ENCODE data around the gene THSD4.

THSD4 gene

DNA sequence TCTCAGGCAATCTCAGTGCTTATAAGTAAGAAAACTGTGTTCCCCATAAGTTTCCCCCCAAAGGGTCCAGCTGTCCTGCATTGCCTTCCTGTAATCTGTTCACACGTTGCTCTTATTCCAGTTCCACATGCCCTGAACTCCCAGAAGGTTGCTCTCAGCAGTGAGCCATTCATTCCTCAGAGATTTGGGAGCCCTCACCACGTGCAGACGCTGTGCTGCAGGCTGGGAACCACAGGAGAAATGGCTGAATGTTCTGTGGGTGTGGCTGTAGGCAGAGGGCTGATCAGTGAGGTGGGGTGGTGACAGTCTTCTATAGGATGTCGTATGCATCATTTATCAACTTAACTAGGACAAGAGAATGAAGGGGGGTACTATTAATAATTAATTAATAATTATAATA lies 3.3 kb upstream of the THSD4 start:
- Histone ChIP-seq H3K4me1 (ENCODE audit: control insufficient read depth, insufficient read depth, low read length) (peaks cover 4% of the 10 kb centered on the region), H3K36me3 (ENCODE audit: control insufficient read depth in 2 of 2, insufficient read depth in 2 of 2, low read length in 2 of 2) (no peaks in the 10 kb centered on the region), H3K27me3 (ENCODE audit: control insufficient read depth in 1 of 2, insufficient read depth in 2 of 2, low read length in 2 of 2) (no peaks in the 10 kb centered on the region), H3K27ac (ENCODE audit: low read length) (no peak overlapping the region), H3K9me3 (ENCODE audit: control insufficient read depth in 2 of 2, low read length in 2 of 2) (no peaks in the 10 kb centered on the region), H3K4me3 (ENCODE audit: low read length in 2 of 2) (no peak overlapping the region), H3K9ac (ENCODE audit: low read length in 2 of 2) (no peak overlapping the region)

DNA sequence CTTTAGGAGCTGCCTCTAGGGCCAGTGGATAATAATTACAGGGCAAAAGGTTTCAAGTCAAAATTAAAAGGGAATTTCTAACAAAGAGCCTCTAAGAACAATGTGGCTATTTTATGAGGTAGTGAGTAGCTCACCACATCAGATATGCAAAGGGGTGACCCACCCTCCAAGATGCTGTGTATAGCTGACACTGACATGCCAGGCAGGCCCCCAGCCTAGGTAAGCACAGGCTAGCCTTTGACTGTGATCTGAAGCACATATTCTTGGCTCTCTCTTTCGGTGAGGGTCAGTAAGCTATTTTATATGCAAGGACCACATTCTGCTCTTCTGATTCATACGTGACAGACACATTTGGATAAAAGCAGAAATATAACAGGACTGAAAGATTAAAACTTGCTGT lies 2.8 kb upstream of the THSD4 start:
- Histone ChIP-seq H3K27ac (ENCODE audit: low read length) (no peak overlapping the region), H3K9me3 (ENCODE audit: control insufficient read depth in 2 of 2, low read length in 2 of 2) (no peaks in the 10 kb centered on the region), H3K4me3 (ENCODE audit: low read length in 2 of 2) (no peak overlapping the region), H3K36me3 (ENCODE audit: control insufficient read depth in 2 of 2, insufficient read depth in 2 of 2, low read length in 2 of 2) (no peaks in the 10 kb centered on the region), H3K27me3 (ENCODE audit: control insufficient read depth in 1 of 2, insufficient read depth in 2 of 2, low read length in 2 of 2) (no peaks in the 10 kb centered on the region), H3K9ac (ENCODE audit: low read length in 2 of 2) (no peak overlapping the region), H3K4me1 (ENCODE audit: control insufficient read depth, insufficient read depth, low read length) (peaks cover 4% of the 10 kb centered on the region)

DNA sequence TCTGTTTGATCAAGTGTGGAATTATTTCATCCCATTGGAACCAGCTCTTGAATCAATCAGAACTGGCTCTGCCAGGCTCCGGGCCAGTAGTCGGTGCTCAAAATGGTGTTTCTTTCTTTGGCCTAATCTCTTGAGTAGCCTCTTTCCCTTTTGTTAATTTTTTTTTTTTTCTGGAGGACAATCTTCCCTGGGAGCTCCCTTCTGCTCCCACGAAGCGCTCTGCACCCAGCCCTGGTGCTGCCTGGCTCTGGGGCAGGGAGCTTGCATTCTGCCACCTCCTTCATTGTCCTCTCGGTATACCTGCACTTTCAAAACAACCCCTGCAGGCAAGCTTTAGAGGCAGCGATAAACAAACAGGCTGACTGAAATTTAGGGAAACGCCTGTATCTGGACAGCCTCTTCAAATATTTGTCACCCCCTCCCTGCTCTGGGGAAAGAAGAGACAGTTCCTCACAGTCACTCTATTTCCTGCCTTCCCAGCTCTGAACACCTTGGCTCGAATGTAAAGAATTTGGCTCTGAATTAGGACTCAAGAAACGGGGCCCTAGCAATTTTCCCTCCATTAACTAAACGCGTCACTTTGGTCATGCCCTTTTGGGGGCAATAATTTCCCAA lies 1.1 kb upstream of the THSD4 start:
- Histone ChIP-seq H3K4me3 (ENCODE audit: low read length in 2 of 2) (no peak overlapping the region), H3K9ac (ENCODE audit: low read length in 2 of 2) (no peak overlapping the region), H3K27ac (ENCODE audit: low read length) (no peak overlapping the region), H3K27me3 (ENCODE audit: control insufficient read depth in 1 of 2, insufficient read depth in 2 of 2, low read length in 2 of 2) (no peaks in the 10 kb centered on the region), H3K36me3 (ENCODE audit: control insufficient read depth in 2 of 2, insufficient read depth in 2 of 2, low read length in 2 of 2) (no peaks in the 10 kb centered on the region), H3K4me1 (ENCODE audit: control insufficient read depth, insufficient read depth, low read length) (peaks cover 4% of the 10 kb centered on the region), H3K9me3 (ENCODE audit: control insufficient read depth in 2 of 2, low read length in 2 of 2) (no peaks in the 10 kb centered on the region)

DNA sequence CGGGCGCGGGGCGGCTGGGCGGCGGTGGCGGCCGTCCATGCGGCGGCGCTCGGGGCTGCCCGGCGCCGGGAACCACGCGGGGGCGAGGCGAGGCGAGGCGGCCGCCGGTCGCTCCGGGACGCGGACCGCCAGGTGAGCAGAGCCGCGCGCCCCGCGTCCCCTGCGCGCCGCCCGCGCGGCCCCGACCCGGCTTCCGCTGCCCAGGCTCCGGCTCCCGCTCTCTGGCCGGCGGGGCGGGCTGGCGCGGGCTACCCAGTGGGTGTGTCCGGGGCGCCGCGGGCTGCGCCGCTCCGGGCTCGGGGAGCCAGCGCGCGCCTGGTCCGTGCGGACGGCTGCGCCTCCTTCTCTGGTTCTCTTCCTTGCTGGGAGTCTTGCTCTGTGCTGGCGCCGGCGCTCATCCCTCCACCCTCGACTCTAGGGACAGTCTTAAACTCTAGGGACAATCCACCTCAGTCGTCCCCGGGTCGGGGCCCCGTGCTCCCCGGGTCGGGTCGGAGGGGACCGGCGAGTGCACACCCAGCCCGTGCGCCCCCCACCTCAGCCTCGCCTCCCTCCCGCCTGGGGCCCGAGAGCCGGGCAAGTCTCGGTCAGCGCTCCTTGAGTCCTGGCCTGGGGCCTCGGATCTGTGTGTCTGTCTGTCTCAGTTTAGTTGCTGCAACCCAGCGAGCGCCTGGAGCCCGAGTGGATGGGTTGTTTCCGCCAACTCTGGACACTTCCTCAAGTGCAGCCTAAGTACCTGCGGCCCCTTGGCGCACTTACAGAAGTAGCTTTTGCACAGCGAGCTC lies 488 bp downstream of the THSD4 start:
- no peaks in the 10 kb centered on the region for H3K36me3 ChIP-seq (ENCODE audit: control insufficient read depth in 2 of 2, insufficient read depth in 2 of 2, low read length in 2 of 2)
- H3K4me1 ChIP-seq (ENCODE audit: control insufficient read depth, insufficient read depth, low read length) = peaks cover 4% of the 10 kb centered on the region
- no peaks in the 10 kb centered on the region for H3K27me3 ChIP-seq (ENCODE audit: control insufficient read depth in 1 of 2, insufficient read depth in 2 of 2, low read length in 2 of 2)
- H3K9ac ChIP-seq (ENCODE audit: low read length in 2 of 2) = peak overlapping the region; percentile 43 to 47
- no peak overlapping the region for H3K27ac ChIP-seq (ENCODE audit: low read length)
- no peaks in the 10 kb centered on the region for H3K9me3 ChIP-seq (ENCODE audit: control insufficient read depth in 2 of 2, low read length in 2 of 2)
- peak overlapping the region; percentile 55 to 75 for H3K4me3 ChIP-seq (ENCODE audit: low read length in 2 of 2)

DNA sequence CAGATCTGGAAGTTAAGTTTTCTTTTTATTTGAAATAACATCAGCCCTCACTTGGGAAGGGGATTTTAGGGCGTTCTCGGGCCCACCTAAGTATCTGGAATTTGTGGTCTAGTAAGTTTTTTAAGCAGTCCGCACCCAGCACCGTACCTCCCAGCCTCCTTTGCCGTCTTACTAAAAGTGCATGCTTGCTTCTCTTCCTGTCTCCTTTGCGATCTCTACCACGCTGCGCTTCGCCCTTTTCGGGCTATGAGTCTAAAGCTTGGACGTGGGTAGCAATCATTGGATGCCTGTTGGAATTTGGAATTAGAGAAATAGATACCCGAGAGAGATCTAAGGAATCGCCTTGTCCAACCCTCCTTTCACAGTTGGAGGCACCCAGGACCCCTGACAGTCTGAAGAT lies 1.1 kb downstream of the THSD4 start:
- no peak overlapping the region for H3K27ac ChIP-seq (ENCODE audit: low read length)
- H3K4me1 ChIP-seq (ENCODE audit: control insufficient read depth, insufficient read depth, low read length) = peaks cover 4% of the 10 kb centered on the region
- H3K9ac ChIP-seq (ENCODE audit: low read length in 2 of 2) = no peak overlapping the region
- H3K27me3 ChIP-seq (ENCODE audit: control insufficient read depth in 1 of 2, insufficient read depth in 2 of 2, low read length in 2 of 2) = no peaks in the 10 kb centered on the region
- peak overlapping the region; percentile 55 to 75 for H3K4me3 ChIP-seq (ENCODE audit: low read length in 2 of 2)
- no peaks in the 10 kb centered on the region for H3K9me3 ChIP-seq (ENCODE audit: control insufficient read depth in 2 of 2, low read length in 2 of 2)
- no peaks in the 10 kb centered on the region for H3K36me3 ChIP-seq (ENCODE audit: control insufficient read depth in 2 of 2, insufficient read depth in 2 of 2, low read length in 2 of 2)

DNA sequence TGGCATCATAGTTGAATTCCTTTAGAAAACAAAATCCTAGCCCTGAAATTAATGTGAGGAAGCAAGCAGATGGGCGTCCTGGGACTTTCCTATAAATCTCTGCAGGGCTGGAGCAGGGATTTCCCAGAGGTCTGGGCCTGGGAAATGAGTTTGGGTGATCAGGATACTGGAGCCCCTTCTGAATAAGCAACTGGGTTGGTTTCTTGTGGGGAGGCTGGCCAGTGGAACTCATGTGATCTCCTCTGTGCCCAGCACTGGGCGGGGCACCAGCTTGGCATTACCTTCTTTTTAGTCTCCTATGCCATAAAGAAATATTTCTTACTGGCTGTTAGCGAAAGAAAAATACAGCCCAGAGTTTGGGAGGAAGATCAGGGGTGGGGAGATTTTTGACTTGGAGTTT lies 1.7 kb downstream of the THSD4 start:
- peaks cover 4% of the 10 kb centered on the region for H3K4me1 ChIP-seq (ENCODE audit: control insufficient read depth, insufficient read depth, low read length)
- H3K9ac ChIP-seq (ENCODE audit: low read length in 2 of 2) = no peak overlapping the region
- H3K36me3 ChIP-seq (ENCODE audit: control insufficient read depth in 2 of 2, insufficient read depth in 2 of 2, low read length in 2 of 2) = no peaks in the 10 kb centered on the region
- no peaks in the 10 kb centered on the region for H3K9me3 ChIP-seq (ENCODE audit: control insufficient read depth in 2 of 2, low read length in 2 of 2)
- no peak overlapping the region for H3K27ac ChIP-seq (ENCODE audit: low read length)
- H3K4me3 ChIP-seq (ENCODE audit: low read length in 2 of 2) = no peak overlapping the region
- H3K27me3 ChIP-seq (ENCODE audit: control insufficient read depth in 1 of 2, insufficient read depth in 2 of 2, low read length in 2 of 2) = no peaks in the 10 kb centered on the region

- H3K27ac ChIP-seq (ENCODE audit: low read length) = no peak overlapping the region
- no peak overlapping the region for H3K9ac ChIP-seq (ENCODE audit: low read length in 2 of 2)
- no peaks in the 10 kb centered on the region for H3K9me3 ChIP-seq (ENCODE audit: control insufficient read depth in 2 of 2, low read length in 2 of 2)
- no peaks in the 10 kb centered on the region for H3K27me3 ChIP-seq (ENCODE audit: control insufficient read depth in 1 of 2, insufficient read depth in 2 of 2, low read length in 2 of 2)
- no peaks in the 10 kb centered on the region for H3K36me3 ChIP-seq (ENCODE audit: control insufficient read depth in 2 of 2, insufficient read depth in 2 of 2, low read length in 2 of 2)
- H3K4me3 ChIP-seq (ENCODE audit: low read length in 2 of 2) = no peak overlapping the region
- peaks cover 4% of the 10 kb centered on the region for H3K4me1 ChIP-seq (ENCODE audit: control insufficient read depth, insufficient read depth, low read length)
Observed at GRCh38 chr15:71117714-71118305, 2.5 kb downstream of the THSD4 start.

DNA sequence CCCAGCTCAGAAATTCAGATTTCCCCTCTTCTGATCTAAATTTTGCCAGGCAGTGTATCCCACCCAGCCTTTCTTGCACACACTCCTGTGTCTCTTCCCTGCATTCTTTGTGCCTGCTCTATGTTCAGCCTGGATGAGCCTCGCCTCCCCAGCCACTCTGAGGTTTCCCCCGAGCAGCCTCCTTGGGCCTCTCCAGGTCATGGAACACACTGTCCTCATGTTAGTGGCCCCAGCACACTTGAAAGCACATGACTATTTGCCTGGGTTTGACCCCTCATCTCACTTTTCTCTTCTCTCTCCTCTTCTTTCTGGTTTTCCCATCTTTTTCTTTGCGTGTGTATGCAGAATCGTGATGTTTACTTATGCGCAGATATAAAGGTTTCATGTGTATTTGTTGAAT lies 3.1 kb downstream of the THSD4 start:
- no peak overlapping the region for H3K4me3 ChIP-seq (ENCODE audit: low read length in 2 of 2)
- H3K27me3 ChIP-seq (ENCODE audit: control insufficient read depth in 1 of 2, insufficient read depth in 2 of 2, low read length in 2 of 2) = no peaks in the 10 kb centered on the region
- H3K9me3 ChIP-seq (ENCODE audit: control insufficient read depth in 2 of 2, low read length in 2 of 2) = no peaks in the 10 kb centered on the region
- H3K27ac ChIP-seq (ENCODE audit: low read length) = no peak overlapping the region
- no peaks in the 10 kb centered on the region for H3K36me3 ChIP-seq (ENCODE audit: control insufficient read depth in 2 of 2, insufficient read depth in 2 of 2, low read length in 2 of 2)
- H3K4me1 ChIP-seq (ENCODE audit: control insufficient read depth, insufficient read depth, low read length) = peaks cover 4% of the 10 kb centered on the region
- no peak overlapping the region for H3K9ac ChIP-seq (ENCODE audit: low read length in 2 of 2)

DNA sequence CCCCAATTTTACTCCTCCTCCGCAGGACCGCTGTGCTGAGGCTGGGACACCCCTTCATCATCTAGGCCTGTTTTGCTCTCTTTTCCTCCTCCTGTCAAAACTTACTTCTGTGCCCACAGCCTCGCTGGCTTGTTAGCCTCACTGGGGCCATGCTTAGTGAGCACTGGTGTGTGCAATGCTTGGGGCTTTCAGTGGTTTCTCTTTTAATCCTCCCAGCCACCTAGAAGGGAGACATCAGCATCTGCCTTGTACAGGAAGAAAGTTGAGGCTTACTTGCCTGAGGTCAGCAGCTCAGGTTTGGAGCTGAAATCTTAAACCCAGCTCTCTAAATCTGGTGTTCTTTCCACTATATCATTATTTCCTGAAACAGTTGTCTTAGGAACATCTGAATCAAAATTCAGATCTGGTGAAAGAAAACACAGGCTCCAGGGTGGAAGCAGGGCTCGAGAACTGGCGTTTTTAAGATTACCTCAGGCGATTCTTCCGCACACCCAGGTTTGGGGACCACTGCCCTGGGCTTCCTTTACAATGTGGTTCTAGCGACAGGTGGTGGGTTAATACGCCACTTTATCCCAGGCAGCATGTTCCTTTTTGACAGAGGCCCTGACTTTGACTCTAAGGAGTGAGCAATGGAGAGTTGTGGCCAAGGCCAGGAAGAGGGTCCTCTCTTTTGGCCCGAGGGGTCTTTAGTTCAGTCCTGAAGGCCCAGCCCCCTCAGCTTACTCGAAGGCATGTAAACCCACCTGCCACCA lies 3.8 kb downstream of the THSD4 start:
- Histone ChIP-seq H3K4me3 (ENCODE audit: low read length in 2 of 2) (no peak overlapping the region), H3K27ac (ENCODE audit: low read length) (no peak overlapping the region), H3K4me1 (ENCODE audit: control insufficient read depth, insufficient read depth, low read length) (peaks cover 4% of the 10 kb centered on the region), H3K27me3 (ENCODE audit: control insufficient read depth in 1 of 2, insufficient read depth in 2 of 2, low read length in 2 of 2) (no peaks in the 10 kb centered on the region), H3K9ac (ENCODE audit: low read length in 2 of 2) (no peak overlapping the region), H3K9me3 (ENCODE audit: control insufficient read depth in 2 of 2, low read length in 2 of 2) (no peaks in the 10 kb centered on the region), H3K36me3 (ENCODE audit: control insufficient read depth in 2 of 2, insufficient read depth in 2 of 2, low read length in 2 of 2) (no peaks in the 10 kb centered on the region)

GRCh38 chr15:71120428-71120944 lies 5.2 kb downstream of the THSD4 start:
- Histone ChIP-seq H3K27ac (ENCODE audit: low read length) (no peak overlapping the region), H3K4me1 (ENCODE audit: control insufficient read depth, insufficient read depth, low read length) (peaks cover 15% of the 10 kb centered on the region), H3K9me3 (ENCODE audit: control insufficient read depth in 2 of 2, low read length in 2 of 2) (no peaks in the 10 kb centered on the region), H3K36me3 (ENCODE audit: control insufficient read depth in 2 of 2, insufficient read depth in 2 of 2, low read length in 2 of 2) (no peaks in the 10 kb centered on the region), H3K4me3 (ENCODE audit: low read length in 2 of 2) (no peak overlapping the region), H3K9ac (ENCODE audit: low read length in 2 of 2) (no peak overlapping the region), H3K27me3 (ENCODE audit: control insufficient read depth in 1 of 2, insufficient read depth in 2 of 2, low read length in 2 of 2) (no peaks in the 10 kb centered on the region)

All from stomach smooth muscle (tissue), 2 donors.